ENCODE measurements around the gene CRTC1.
"Not testable (repeated sequence)": the region's sequence is repeated elsewhere in the genome, so short reads cannot be mapped to it uniquely, and the experiment has no call there.

Gene CRTC1

GRCh38 chr19:18730885-18731513, 47.5 kb downstream of the CRTC1 start:
- no peak for DNase-seq (ENCODE audit: low read depth, low spot score)

- no peak for DNase-seq (ENCODE audit: low read depth, low spot score)
These were observed 48.1 kb downstream of the CRTC1 start for GRCh38 chr19:18731562-18732008.

DNA sequence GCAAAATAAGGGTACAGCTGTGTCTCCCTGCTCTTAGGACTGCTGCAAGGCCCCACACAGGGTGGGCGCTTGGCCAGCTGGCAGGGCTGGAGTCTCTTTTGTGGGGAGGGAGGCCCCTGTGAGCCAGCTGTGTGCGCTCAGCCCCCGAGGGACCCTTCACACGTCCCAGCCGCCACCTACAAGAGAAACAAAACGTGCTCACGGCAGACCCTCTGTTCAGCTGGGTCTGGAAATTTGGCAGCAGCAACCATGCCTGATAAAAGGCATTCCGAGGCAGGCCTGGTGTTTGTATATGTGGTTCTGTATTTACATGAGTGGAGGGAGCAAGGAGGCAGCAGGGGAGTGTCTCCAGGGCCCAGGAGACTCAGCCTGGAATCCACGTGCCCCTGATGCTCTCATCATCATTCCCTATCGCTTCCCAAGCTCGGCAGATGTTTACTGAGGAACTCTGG, 49.7 kb downstream of the CRTC1 start:
- peak; percentile 84 for DNase-seq (ENCODE audit: low read depth, low spot score)

DNA sequence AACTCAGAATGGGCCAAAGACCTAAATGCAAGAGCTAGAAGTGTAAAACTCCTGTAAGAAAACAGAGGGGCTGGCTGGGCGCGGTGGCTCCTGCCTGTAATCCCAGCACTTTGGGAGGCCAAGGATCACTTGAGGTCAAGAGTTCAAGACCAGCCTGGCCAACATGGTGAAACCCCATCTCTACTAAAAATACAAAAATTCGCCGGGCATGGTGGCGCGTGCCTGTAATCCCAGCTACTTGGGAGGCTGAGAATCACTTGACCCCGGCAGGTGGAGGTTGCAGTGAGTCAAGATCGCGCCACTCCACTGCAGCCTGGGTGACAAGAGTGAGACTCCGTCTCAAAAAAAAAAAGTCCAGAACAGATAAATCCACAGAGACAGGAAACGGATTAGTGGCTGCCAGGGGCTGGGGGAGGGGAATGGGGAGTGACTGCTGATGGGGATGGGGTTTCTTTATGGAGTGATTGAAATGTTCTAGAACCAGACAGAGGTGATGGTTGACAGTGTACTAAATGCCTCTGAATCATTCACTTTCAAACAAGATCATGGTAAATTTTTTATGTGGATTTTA, 50.4 kb downstream of the CRTC1 start:
- DNase-seq (ENCODE audit: low read depth, low spot score), result not testable (repeated sequence)

DNA sequence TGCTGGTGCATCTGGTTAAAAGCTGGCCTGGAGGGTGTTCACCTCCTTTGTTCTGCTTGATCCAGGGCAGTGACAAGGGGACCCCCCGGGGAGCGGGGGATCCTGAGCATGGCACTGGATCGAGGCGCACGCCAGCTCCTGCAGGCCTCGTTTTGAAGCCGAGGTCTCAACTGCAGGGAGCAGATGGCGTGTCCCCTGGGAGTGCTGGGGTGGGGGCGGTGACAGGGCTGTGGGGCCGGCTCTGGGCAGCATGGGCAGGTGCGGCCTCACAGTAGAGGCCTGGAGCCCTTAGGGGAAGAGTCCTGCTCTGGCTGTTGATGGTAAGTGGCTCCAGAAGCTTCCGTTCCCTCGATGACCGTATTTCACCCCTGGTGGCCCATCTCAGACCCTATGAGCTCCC, 51.8 kb downstream of the CRTC1 start:
- no peak for DNase-seq (ENCODE audit: low read depth, low spot score)

- DNase-seq (ENCODE audit: low read depth, low spot score), result no peak
These were observed 52.3 kb downstream of the CRTC1 start for GRCh38 chr19:18735752-18736151.

- DNase-seq (ENCODE audit: low read depth, low spot score), result no peak
These were observed 53.2 kb downstream of the CRTC1 start for GRCh38 chr19:18736415-18737336.

- no peak for DNase-seq (ENCODE audit: low read depth, low spot score)
These were observed 54.0 kb downstream of the CRTC1 start for GRCh38 chr19:18737337-18737953.

GRCh38 chr19:18737954-18738351, 54.5 kb downstream of the CRTC1 start:
- DNase-seq (ENCODE audit: low read depth, low spot score), result no peak

DNA sequence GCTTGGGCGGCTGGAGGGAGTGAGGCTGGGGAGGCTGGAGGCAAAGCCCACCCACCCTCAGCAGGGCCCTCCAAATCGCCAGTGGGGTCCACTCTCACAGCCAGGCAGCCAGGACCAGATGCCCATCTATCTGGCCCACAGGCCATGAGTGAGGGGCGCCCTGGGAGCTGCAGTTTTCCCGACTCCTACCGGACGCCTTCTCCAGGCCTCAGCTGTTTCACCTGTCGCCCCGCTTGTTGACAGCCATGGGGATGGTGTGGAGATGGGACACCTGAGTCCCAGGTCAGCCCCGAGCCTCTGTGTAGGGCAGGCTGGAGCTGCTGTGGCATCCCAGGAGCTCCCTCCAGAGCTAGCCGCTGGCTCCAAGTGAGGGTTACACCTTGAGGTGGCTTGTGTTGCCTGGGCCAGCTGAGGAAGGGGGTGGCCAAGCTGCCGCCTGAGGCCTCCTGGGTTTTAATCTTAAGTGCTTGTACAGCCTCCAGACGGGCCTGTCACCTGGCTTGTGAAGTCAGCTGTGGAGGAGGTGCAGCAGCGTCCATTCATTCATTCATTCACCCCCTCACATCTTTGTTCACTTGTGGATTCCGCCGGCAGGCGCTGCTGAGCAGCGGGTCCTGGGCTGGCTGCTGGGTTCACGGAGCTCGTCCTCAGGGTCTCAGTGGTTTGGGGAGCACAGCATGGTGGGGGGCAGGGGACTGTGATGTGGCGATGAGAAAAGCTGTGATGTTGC, 55.6 kb downstream of the CRTC1 start:
- no peak for DNase-seq (ENCODE audit: low read depth, low spot score)

GRCh38 chr19:18741124-18742121, 57.9 kb downstream of the CRTC1 start:
- no peak for DNase-seq (ENCODE audit: low read depth, low spot score)

DNA sequence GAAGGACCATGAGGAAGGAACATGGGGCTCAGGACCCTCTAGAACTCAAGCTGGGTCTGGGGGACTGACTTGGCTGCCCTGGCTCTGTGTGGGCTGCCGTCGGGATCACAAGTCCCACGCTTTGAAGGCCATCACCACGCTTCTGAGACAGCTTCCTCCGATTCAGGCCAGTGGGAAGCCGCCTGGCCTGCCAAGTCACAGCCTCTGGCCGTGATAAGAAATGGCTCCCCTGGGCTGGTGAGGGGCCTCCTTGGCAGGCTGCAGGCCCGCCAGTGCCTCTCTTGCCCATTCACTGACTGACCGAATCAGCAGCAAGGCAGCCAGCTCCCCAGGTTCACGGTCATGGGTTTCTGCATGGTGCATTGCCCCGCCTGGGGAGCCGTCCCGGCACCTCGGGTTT, 58.8 kb downstream of the CRTC1 start:
- no peak for DNase-seq (ENCODE audit: low read depth, low spot score)

DNA sequence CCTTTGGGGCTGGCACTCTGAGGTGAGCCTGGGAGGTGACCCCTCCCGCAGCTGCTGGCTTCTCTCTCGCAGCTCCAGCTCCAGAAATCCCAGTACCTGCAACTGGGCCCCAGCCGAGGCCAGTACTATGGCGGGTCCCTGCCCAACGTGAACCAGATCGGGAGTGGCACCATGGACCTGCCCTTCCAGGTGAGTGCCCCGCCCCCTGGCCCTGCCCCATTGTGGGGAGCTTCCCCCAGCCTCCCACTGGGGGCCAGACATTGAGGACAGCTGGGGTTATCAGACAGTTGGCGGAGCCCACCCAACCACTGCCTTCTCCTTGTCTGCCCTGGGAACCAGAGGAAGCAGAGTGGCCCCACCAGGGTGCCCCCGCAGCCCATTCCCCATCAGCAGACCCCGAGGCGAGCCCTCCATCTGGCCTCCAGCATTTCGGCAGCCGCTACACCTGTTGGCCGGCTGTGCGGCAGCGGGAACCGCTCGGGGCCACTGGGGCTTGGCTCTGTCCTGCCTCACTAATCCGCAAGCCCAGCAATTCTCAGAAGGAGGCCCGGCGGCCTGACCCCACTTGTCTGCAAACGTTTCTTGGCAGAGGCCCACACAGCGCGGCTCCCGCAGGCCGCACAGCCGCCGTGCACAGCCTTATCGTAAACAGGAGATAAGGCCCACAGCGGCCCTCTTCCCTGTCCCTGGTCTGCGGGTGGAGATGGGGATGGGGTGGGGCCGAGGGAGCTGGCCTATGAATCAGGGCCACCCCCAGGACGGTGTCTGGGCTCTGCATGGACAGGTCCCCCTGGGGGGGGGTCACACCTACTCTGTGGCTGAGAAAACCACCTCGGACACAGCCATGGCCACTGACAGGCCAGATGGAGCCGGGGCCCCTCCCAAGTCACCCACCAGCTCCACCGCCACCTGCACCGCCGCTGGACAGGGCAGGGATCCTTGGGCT, 59.6 kb downstream of the CRTC1 start:
- DNase-seq (ENCODE audit: low read depth, low spot score), result peak; percentile 75

DNA sequence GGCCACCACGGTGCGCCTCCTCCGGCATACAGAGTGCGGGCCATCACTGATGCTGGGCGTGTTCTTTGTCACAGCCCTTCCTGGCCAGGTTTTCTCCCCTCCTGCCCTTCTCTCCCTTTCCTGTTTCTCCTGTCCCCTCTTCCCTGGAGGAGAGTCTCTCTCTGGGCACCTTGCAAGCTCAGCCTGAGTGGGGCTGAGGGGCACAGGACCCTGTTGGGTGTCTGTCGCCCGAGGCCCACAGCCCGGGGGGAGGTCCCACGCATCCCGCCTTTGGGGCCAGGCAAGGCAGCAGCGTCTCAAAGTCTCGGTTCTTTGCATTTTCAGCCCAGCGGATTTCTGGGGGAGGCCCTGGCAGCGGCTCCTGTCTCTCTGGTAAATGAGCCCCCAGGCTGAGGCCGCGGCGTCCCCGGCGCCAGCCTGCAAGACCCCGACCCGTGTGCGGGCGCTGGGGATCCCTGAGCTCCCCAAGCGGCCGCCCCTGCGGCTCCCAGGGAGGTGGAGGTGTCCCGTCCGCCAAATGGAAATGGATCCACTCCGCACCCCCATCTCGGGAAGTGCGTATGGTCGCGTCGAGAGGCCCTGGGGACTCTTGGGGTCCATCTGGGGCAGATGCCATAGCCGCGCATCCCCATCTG, 60.4 kb downstream of the CRTC1 start:
- no peak for DNase-seq (ENCODE audit: low read depth, low spot score)

- DNase-seq (ENCODE audit: low read depth, low spot score), result no peak
These were observed 61.7 kb downstream of the CRTC1 start for GRCh38 chr19:18745012-18745735.

DNA sequence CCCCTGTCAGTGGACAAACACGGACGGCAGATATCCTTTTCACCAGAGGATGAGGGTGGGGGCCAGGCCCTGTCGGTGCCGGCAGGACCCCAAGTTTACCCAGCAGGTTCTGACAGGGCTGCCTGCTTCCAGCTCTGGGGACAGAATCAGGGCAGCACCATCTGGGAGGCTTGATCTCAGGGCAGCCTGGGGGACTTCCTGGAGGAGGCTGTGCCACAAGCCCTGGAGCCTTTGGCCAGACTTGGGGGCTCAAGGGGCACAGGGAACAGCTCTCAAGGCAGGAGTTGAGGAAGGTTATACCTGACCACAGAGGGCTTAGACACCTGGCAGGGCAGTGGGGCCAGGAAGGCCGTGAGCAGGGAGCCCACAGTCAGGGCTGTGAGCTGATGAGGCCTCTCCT, 62.5 kb downstream of the CRTC1 start:
- DNase-seq (ENCODE audit: low read depth, low spot score), result no peak

DNA sequence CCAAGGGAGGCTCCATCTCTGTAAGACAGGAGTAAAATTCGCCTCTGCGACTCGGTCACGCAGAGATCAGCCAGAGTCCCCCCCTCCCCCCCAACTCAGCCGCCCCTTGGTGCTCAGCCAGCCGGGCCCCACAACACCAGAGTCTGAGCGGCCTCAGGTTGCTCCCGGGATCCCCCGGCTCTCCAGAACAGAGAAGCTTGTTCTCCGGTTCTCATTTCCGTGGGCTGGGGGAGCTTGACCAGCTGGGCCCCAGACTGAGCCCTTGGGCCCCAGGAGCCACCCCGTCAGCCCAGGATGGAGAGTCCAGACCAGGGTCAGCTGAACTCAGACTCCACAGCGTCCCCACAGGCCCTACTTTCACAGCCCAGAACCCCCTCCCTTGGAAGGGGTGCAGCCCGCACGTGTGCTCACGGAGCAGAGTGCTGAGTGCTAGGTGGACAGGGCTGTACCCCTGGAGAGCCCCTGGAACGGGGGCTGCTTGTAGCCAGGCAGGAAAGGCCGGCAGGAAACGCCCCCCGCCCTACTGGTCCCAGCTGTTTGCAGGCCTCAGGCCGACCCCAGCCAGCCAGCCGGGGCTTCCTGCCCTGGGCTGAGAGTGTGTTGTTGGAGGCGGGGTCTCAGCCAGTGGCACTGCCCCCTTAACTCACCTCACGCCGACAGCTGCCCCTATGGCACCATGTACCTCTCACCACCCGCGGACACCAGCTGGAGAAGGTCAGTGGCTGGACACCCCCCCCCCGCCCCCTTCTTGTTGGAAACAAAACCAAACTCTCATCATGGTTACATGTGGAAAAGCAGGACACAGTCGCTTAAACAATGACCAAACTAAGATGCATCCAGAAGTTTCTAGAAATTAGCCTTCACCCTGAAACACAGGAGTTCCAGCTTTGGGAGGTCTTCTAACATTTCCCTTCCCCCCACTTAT, 63.2 kb downstream of the CRTC1 start:
- DNase-seq (ENCODE audit: low read depth, low spot score), result no peak
